Loucy (cell line): Measurements from ENCODE around the gene PRG2.

Source experiments
- EZH2phosphoT487 ChIP-seq: fragments of 200-600 bp; IDR thresholded peaks from 2 replicates; pipeline ENCODE4 v1.6.1; 2018; ENCODE audit warnings: antibody characterized with exemption, mild to moderate bottlenecking, moderate library complexity, borderline replicate concordance
- TF ChIP-seq, protein P1 (sequence below): fragments of 200-600 bp; sonication (generic); conservative IDR thresholded peaks from 2 replicates; pipeline ENCODE4 v1.5.1; 2014; ENCODE audit warnings: mild to moderate bottlenecking, antibody characterized with exemption, low read length

DNA sequence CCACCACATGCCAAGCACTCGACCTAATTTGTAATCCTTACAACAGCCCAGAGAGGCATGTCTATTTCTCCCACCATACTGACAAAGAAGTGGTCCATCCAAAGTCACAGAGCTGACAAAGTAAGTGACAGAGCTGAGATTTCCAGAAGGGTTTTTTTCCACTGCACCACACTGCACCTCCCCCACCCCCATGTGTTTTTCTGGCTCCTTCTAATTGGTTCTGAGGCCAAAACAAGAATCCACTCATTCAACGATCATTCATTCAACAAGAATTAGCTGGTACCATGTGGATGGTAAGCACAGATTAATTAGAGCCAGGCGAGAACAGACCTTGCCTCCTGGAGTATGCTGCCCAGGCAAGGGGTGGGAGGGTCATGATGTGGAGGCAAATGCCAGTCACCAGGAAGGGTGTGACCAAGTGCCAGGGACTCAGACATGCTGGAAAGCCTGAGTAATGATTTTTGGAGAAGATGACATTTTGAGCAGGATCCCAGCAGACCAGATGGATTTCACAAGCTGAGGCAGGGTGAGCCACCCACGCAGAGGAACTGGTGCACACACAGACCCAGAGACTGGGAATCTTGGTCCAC is 14.9 kb upstream of the PRG2 start:
- TF ChIP-seq, protein P1, sequence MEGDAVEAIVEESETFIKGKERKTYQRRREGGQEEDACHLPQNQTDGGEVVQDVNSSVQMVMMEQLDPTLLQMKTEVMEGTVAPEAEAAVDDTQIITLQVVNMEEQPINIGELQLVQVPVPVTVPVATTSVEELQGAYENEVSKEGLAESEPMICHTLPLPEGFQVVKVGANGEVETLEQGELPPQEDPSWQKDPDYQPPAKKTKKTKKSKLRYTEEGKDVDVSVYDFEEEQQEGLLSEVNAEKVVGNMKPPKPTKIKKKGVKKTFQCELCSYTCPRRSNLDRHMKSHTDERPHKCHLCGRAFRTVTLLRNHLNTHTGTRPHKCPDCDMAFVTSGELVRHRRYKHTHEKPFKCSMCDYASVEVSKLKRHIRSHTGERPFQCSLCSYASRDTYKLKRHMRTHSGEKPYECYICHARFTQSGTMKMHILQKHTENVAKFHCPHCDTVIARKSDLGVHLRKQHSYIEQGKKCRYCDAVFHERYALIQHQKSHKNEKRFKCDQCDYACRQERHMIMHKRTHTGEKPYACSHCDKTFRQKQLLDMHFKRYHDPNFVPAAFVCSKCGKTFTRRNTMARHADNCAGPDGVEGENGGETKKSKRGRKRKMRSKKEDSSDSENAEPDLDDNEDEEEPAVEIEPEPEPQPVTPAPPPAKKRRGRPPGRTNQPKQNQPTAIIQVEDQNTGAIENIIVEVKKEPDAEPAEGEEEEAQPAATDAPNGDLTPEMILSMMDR, result no peak
- TF ChIP-seq EZH2phosphoT487, result no peak
